B cell (primary cell): Measurements from ENCODE around the gene NPIPA7. TPM values are rescaled to one million over a fixed set of nuclear protein-coding genes. Genes with fewer than 3 reads are reported as not detected.
"Not testable (repeated sequence)": the region's sequence is repeated elsewhere in the genome, so short reads cannot be mapped to it uniquely, and the experiment has no call there.

Source experiments
- ATAC-seq: fragments of 200-7000 bp; cut with Tn5 transposase; one replicate; pipeline ENCODE4 v1.10.0; 2021; ENCODE audit warnings: low read depth, mild to moderate bottlenecking, moderate number of reproducible peaks, moderate library complexity
- CTCF ChIA-PET: fragments of 350-600 bp; sonication (Branson Sonifier 250); formaldehyde crosslinking; loops from one replicate; lab custom pipeline; 2021; ENCODE audit warnings: antibody characterized with exemption, inconsistent platforms; lab: Charles Lee
- POLR2A ChIA-PET: fragments of 350-600 bp; sonication (Branson Sonifier 250); formaldehyde crosslinking; loops from one replicate; lab custom pipeline; 2021; ENCODE audit warnings: antibody characterized with exemption; lab: Charles Lee
- DNase-seq: peaks from one replicate; pipeline ENCODE4 v3.0.0; 2013
- H2AFZ ChIP-seq: 2 replicates; pipeline ENCODE4 v1.6.1; 2012; ENCODE audit warnings: mild to moderate bottlenecking, low read depth, low read length; ENCODE audit not compliant: insufficient read depth, poor library complexity, severe bottlenecking
- H3K27ac ChIP-seq, 2 donors: 1 replicate in 1 of 2; 2 replicates in 1 of 2; pipeline ENCODE4 v1.5.1; 2012 to 2013; ENCODE audit warnings: low read length in 2 of 2, mild to moderate bottlenecking in 2 of 2, moderate library complexity in 1 of 2
- H3K27me3 ChIP-seq, 4 experiments: fragments of 200-600 bp in 1 of 4; sonication (generic) in 1 of 4; replicated peaks in 1 of 4; 1 replicate in 2 of 4; 2 replicates in 2 of 4; pipeline versions ENCODE4 v1.6.1 to v1.7.0; 2013 to 2016; ENCODE audit warnings: low read length in 3 of 4, mild to moderate bottlenecking in 2 of 4, mixed read lengths in 1 of 4, moderate library complexity in 1 of 4; ENCODE audit not compliant: insufficient read depth in 4 of 4, control insufficient read depth in 3 of 4; ENCODE audit errors: control extremely low read depth in 1 of 4
- H3K36me3 ChIP-seq, 2 experiments: replicated peaks in 1 of 2; 1 replicate in 1 of 2; 2 replicates in 1 of 2; pipeline versions ENCODE4 v1.6.1 to v1.7.1; 2013; ENCODE audit warnings: low read length in 1 of 2; ENCODE audit not compliant: insufficient read depth in 2 of 2, control insufficient read depth in 1 of 2; ENCODE audit errors: control extremely low read depth in 1 of 2, extremely low read depth in 1 of 2
- H3K4me1 ChIP-seq, 2 donors: fragments of 200-600 bp in 1 of 2; sonication (generic) in 1 of 2; 1 replicate in 1 of 2; 2 replicates in 1 of 2; pipeline versions ENCODE4 v1.5.1 to v1.6.1; 2013 to 2017; ENCODE audit warnings: low read length in 2 of 2; ENCODE audit not compliant: control insufficient read depth in 2 of 2, insufficient read depth in 2 of 2
- H3K4me2 ChIP-seq: replicated peaks from 2 replicates; pipeline ENCODE3; 2012; ENCODE audit warnings: mild to moderate bottlenecking, low read depth, low read length; ENCODE audit not compliant: poor library complexity, severe bottlenecking
- H3K4me3 ChIP-seq, 5 experiments: fragments of 200-600 bp in 1 of 5; sonication (generic) in 1 of 5; 1 replicate in 3 of 5; 2 replicates in 2 of 5; pipeline versions ENCODE4 v1.5.1 to v1.7.0; 2011 to 2016; ENCODE audit warnings: low read length in 4 of 5, mild to moderate bottlenecking in 4 of 5, low read depth in 2 of 5, control low read depth in 1 of 5, moderate library complexity in 1 of 5; ENCODE audit not compliant: insufficient read depth in 1 of 5; ENCODE audit errors: control extremely low read depth in 1 of 5, extremely low read depth in 1 of 5
- H3K79me2 ChIP-seq: fragments of 200-600 bp; sonication (generic); one replicate; pipeline ENCODE4 v1.6.0; 2016; ENCODE audit warnings: low read length; ENCODE audit not compliant: control insufficient read depth, insufficient read depth
- H3K9ac ChIP-seq: fragments of 200-600 bp; sonication (generic); 2 replicates; pipeline ENCODE4 v1.6.1; 2017; ENCODE audit warnings: mild to moderate bottlenecking, low read length, moderate library complexity
- H3K9me3 ChIP-seq, 3 donors: one replicate each; pipeline versions ENCODE4 v1.6.1 to v1.7.1; 2013; ENCODE audit warnings: low read length in 2 of 3; ENCODE audit not compliant: control insufficient read depth in 2 of 3, insufficient read depth in 1 of 3; ENCODE audit errors: control extremely low read depth in 1 of 3
- H4K20me1 ChIP-seq: 2 replicates; pipeline ENCODE4 v1.6.0; 2012; ENCODE audit warnings: mild to moderate bottlenecking, low read length; ENCODE audit not compliant: insufficient read depth, control insufficient read depth, poor library complexity, severe bottlenecking
- H3K27ac Mint-ChIP-seq: one replicate; pipeline ENCODE4 v1.8.0; 2021; ENCODE audit warnings: mixed read lengths
- H3K27me3 Mint-ChIP-seq: one replicate; pipeline ENCODE4 v1.8.0; 2021; ENCODE audit warnings: mixed read lengths
- H3K4me1 Mint-ChIP-seq: one replicate; pipeline ENCODE4 v1.8.0; 2021; ENCODE audit warnings: mixed read lengths
- H3K4me3 Mint-ChIP-seq: one replicate; pipeline ENCODE4 v1.8.0; 2021; ENCODE audit warnings: mixed read lengths
- H3K9me3 Mint-ChIP-seq: one replicate; pipeline ENCODE4 v1.8.0; 2022; ENCODE audit warnings: mixed read lengths; ENCODE audit not compliant: insufficient read depth
- WGBS: methylation state at CpG from one replicate; pipeline ENCODE4 v1.1.5; 2013; ENCODE audit warnings: missing lambda C conversion rate; ENCODE audit not compliant: insufficient coverage; 5-methylcytosine and 5-hydroxymethylcytosine counted together
- intact Hi-C: fragments of 100-400 bp; cut with micrococcal nuclease; formaldehyde crosslinking; loops from one replicate; pipeline ENCODE4 v1.10.0; 2022
- polyA plus RNA-seq: library from polyadenylated mRNA; depleted of rRNA; stranded (reverse); fragments of >200 nt; gene quantifications from 2 replicates; pipeline ENCODE4 v1.2.3, GENCODE V29; 2012
- total RNA-seq, 2 donors: library from RNA; stranded (reverse); fragments of 120-200 nt in 1 of 2; gene quantifications; 1 replicate in 1 of 2; 2 replicates in 1 of 2; pipeline versions ENCODE4 v1.2.3 to v1.2.4, GENCODE V29; 2013 to 2022

Gene NPIPA7
- total and polyA plus RNA-seq, 2 donors (not counting 1 experiment from before 2014, with no cell fraction given): 11.1 to 26.8 TPM

DNA sequence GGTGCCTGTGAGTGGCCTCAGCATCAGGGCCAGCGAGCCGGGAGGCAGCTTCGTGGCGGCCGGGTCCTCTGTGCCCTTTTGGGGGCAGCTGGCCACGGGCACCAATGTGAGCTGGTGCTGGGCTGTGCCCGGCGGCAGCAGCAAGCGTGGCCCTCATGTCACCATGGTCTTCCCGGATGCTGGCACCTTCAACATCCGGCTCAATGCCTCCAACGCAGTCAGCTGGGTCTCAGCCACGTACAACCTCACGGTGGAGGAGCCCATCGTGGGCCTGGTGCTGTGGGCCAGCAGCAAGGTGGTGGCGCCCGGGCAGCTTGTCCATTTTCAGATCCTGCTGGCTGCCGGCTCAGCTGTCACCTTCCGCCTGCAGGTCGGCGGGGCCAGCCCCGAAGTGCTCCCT lies 13.1 kb upstream of the NPIPA7 start:
- POLR2A ChIA-PET, intact Hi-C loops, H2AFZ ChIP-seq, H3K4me2 ChIP-seq, CTCF ChIA-PET, H3K9me3 ChIP-seq, H3K4me1 Mint-ChIP-seq, H4K20me1 ChIP-seq, H3K36me3 ChIP-seq, ATAC-seq, H3K27ac Mint-ChIP-seq, H3K4me3 Mint-ChIP-seq, DNase-seq, H3K9me3 Mint-ChIP-seq, H3K27me3 Mint-ChIP-seq, H3K79me2 ChIP-seq, H3K27ac ChIP-seq, H3K27me3 ChIP-seq, H3K4me1 ChIP-seq, H3K4me3 ChIP-seq, H3K9ac ChIP-seq: not testable (repeated sequence)
- WGBS: no CpG with 5 or more reads among the region's 22 CpGs

DNA sequence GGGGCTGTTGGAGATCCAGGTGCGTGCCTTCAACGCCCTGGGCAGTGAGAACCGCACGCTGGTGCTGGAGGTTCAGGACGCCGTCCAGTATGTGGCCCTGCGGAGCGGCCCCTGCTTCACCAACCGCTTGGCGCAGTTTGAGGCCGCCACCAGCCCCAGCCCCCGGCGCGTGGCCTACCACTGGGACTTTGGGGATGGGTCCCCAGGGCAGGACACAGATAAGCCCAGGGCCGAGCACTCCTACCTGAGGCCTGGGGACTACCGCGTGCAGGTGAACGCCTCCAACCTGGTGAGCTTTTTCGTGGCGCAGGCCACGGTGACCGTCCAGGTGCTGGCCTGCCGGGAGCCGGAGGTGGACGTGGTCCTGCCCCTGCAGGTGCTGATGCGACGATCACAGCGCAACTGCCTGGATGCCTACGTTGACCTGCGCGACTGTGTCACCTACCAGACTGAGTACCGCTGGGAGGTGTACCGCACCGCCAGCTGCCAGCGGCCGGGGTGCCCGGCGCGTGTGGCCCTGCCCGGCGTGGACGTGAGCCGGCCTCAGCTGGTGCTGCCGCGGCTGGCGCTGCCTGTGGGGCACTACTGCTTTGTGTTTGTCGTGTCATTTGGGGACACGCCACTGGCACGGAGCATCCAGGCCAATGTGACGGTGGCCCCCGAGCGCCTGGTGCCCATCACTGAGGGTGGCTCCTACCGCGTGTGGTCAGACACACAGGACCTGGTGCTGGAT lies 12.2 kb upstream of the NPIPA7 start:
- ATAC-seq: not testable (repeated sequence)

DNA sequence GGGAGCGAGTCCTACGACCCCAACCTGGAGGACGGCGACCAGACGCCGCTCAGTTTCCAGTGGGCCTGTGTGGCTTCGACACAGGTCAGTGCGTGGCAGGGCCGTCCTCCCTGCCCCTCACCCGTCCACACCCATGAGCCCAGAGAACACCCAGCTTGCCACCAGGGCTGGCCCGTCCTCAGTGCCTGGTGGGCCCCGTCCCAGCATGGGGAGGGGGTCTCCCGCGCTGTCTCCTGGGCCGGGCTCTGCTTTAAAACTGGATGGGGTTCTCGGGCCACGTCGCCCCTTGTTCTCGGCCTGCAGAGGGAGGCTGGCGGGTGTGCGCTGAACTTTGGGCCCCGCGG lies 11.7 kb upstream of the NPIPA7 start:
- H3K4me3 ChIP-seq, H4K20me1 ChIP-seq, POLR2A ChIA-PET, H3K4me1 Mint-ChIP-seq, H3K27me3 ChIP-seq, H3K9me3 ChIP-seq, DNase-seq, H3K4me2 ChIP-seq, H3K4me1 ChIP-seq, H3K27ac ChIP-seq, H3K79me2 ChIP-seq, H3K27me3 Mint-ChIP-seq, H3K9me3 Mint-ChIP-seq, intact Hi-C loops, ATAC-seq, H2AFZ ChIP-seq, H3K9ac ChIP-seq, H3K4me3 Mint-ChIP-seq, CTCF ChIA-PET, H3K27ac Mint-ChIP-seq, H3K36me3 ChIP-seq: not testable (repeated sequence)
- no CpG with 5 or more reads among the region's 23 CpGs for WGBS

More for the DNA sequence above, 12.2 kb upstream of the NPIPA7 start:
- POLR2A ChIA-PET, H3K4me3 ChIP-seq, H3K27me3 ChIP-seq, H3K9me3 Mint-ChIP-seq, H3K79me2 ChIP-seq, H3K4me2 ChIP-seq, CTCF ChIA-PET, intact Hi-C loops, H4K20me1 ChIP-seq, H3K4me1 Mint-ChIP-seq, H3K4me3 Mint-ChIP-seq, H2AFZ ChIP-seq, DNase-seq, H3K27ac ChIP-seq, H3K27ac Mint-ChIP-seq, H3K9ac ChIP-seq, H3K36me3 ChIP-seq, H3K9me3 ChIP-seq, H3K4me1 ChIP-seq, H3K27me3 Mint-ChIP-seq: not testable (repeated sequence)
- WGBS: 97% methylated on average over 13 of the region's 54 CpGs

DNA sequence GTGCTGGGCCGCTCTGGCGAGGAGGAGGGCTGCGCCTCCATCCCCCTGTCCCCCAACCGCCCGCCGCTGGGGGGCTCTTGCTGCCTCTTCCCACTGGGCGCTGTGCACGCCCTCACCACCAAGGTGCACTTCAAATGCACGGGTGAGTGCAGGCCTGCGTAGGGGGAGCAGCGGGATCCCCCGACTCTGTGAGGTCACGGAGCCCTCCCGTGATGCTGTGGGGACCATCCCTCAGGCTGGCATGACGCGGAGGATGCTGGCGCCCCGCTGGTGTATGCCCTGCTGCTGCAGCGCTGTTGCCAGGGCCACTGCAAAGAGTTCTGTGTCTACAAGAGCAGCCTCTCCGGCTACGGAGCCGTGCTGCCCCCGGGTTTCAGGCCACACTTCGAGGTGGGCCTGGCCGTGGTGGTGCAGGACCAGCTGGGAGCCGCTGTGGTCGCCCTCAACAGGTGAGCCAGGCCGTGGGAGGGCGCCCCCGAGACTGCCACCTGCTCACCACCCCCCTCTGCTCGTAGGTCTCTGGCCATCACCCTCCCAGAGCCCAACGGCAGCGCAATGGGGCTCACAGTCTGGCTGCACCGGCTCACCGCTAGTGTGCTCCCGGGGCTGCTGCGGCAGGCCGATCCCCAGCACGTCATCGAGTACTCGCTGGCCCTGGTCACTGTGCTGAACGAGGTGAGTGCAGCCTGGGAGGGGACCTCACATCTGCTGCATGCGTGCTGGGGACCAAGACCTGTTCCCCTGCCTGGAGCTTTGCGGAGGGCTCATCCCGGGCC lies 9.7 kb upstream of the NPIPA7 start:
- H3K9me3 ChIP-seq, DNase-seq, H3K4me3 ChIP-seq, H3K79me2 ChIP-seq, H3K27me3 ChIP-seq, H3K27me3 Mint-ChIP-seq, H3K9me3 Mint-ChIP-seq, H3K4me2 ChIP-seq, H3K4me1 Mint-ChIP-seq, H2AFZ ChIP-seq, H4K20me1 ChIP-seq, H3K36me3 ChIP-seq, H3K4me3 Mint-ChIP-seq, POLR2A ChIA-PET, ATAC-seq, CTCF ChIA-PET, H3K27ac Mint-ChIP-seq, intact Hi-C loops, H3K9ac ChIP-seq, H3K4me1 ChIP-seq, H3K27ac ChIP-seq: not testable (repeated sequence)
- 54% methylated on average over 11 of the region's 45 CpGs for WGBS
